GM12878 (cell line): ENCODE results near the gene ARAP1. TPM values are rescaled to one million over a fixed set of nuclear protein-coding genes. Genes with fewer than 3 reads are reported as not detected.

ENCODE experiments used
- ATAC-seq: fragments of 200-7000 bp; cut with Tn5 transposase; 3 replicates; pipeline ENCODE4 v1.9.1; 2020; ENCODE audit warnings: mild to moderate bottlenecking, moderate library complexity
- BruUV-seq: library from RNA; stranded (reverse); fragments of 400-500 nt; replicated peaks from 2 replicates; lab custom pipeline; 2021; lab: Mats Ljungman, UMichigan
- CTCF ChIA-PET: fragments of 300-600 bp; sonication (Branson Sonifier 250); formaldehyde crosslinking; extraction: SDS; loops from one replicate; lab custom pipeline; 2021; ENCODE audit warnings: inconsistent platforms; lab: Yijun Ruan, JAX
- POLR2A ChIA-PET: fragments of 350-600 bp; formaldehyde crosslinking; extraction: SDS; loops from one replicate; lab custom pipeline; 2021; ENCODE audit warnings: inconsistent platforms; lab: Charles Lee
- RAD21 ChIA-PET: fragments of 300-600 bp; sonication (Branson Sonifier 250); formaldehyde crosslinking; loops from one replicate; lab custom pipeline; 2023; ENCODE audit warnings: antibody characterized with exemption; ENCODE audit not compliant: unreplicated experiment; lab: Charles Lee
- SMC1A ChIA-PET: fragments of 300-600 bp; sonication (Branson Sonifier 250); formaldehyde crosslinking; loops from one replicate; lab custom pipeline; 2023; ENCODE audit not compliant: unreplicated experiment, uncharacterized antibody; lab: Charles Lee
- DNase-seq: peaks from one replicate; pipeline ENCODE4 v3.0.0-alpha.2; 2011; ENCODE audit warnings: low read depth, low spot score
- FAIRE-seq: peaks from 3 replicates; lab custom pipeline; 2011; peaks lifted over from hg19 to GRCh38; lab: Jason Lieb, UNC
- H2AFZ ChIP-seq: 2 replicates; pipeline ENCODE4 v1.6.0; 2011; ENCODE audit warnings: low read depth, low read length, control low read depth; ENCODE audit not compliant: control insufficient read depth
- H3K27ac ChIP-seq: 2 replicates; pipeline ENCODE4 v1.5.1; 2011; ENCODE audit warnings: control low read depth; ENCODE audit not compliant: control insufficient read depth, insufficient read depth
- H3K27me3 ChIP-seq, 2 experiments: replicated peaks in 1 of 2; 2 replicates each; pipeline versions ENCODE4 v1.6.0 to v1.6.1; 2011; ENCODE audit warnings: low read length in 1 of 2; ENCODE audit not compliant: control insufficient read depth in 2 of 2, insufficient read depth in 2 of 2
- H3K36me3 ChIP-seq, 2 experiments: 2 replicates each; pipeline ENCODE4 v1.5.1; 2011; ENCODE audit warnings: low read length in 1 of 2; ENCODE audit not compliant: control insufficient read depth in 2 of 2, insufficient read depth in 2 of 2
- H3K4me1 ChIP-seq: 2 replicates; pipeline ENCODE4 v1.6.1; 2011; ENCODE audit warnings: mild to moderate bottlenecking, low read length, moderate library complexity, mixed read lengths; ENCODE audit not compliant: control insufficient read depth, insufficient read depth
- H3K4me2 ChIP-seq: 2 replicates; pipeline ENCODE4 v1.6.0; 2011; ENCODE audit warnings: control low read depth; ENCODE audit not compliant: control insufficient read depth, insufficient read depth
- H3K4me3 ChIP-seq: fragments of 200-600 bp; sonication (generic); 2 replicates; pipeline ENCODE4 v1.5.1; 2016
- H3K79me2 ChIP-seq: 2 replicates; pipeline ENCODE4 v1.6.0; 2011; ENCODE audit warnings: low read length; ENCODE audit not compliant: control insufficient read depth, insufficient read depth
- H3K9ac ChIP-seq: 2 replicates; pipeline ENCODE4 v1.8.0; 2011; ENCODE audit warnings: low read length, control low read depth, mixed read lengths; ENCODE audit not compliant: control insufficient read depth, insufficient read depth
- H3K9me3 ChIP-seq: replicated peaks from 3 replicates; pipeline ENCODE4 v1.5.1; 2011; ENCODE audit warnings: mild to moderate bottlenecking, low read length; ENCODE audit not compliant: control insufficient read depth, insufficient read depth
- H4K20me1 ChIP-seq: 2 replicates; pipeline ENCODE4 v1.6.0; 2011; ENCODE audit not compliant: control insufficient read depth, insufficient read depth
- BACH1 ChIP-seq: fragments of 450-650 bp; IDR thresholded peaks from 2 replicates; pipeline ENCODE4 v1.6.1; 2017; ENCODE audit warnings: mild to moderate bottlenecking, borderline replicate concordance
- CBFB ChIP-seq: IDR thresholded peaks from 2 replicates; pipeline ENCODE4 v1.6.1; 2016; ENCODE audit warnings: antibody characterized with exemption, low read depth
- CREM ChIP-seq: IDR thresholded peaks from 2 replicates; pipeline ENCODE4 v1.6.1; 2014; ENCODE audit warnings: antibody characterized with exemption, low read depth
- ETV6 ChIP-seq, 2 experiments: fragments of 450-650 bp in 1 of 2; IDR thresholded peaks in 1 of 2; conservative IDR thresholded peaks in 1 of 2; 2 replicates each; pipeline ENCODE4 v1.6.1; 2014; ENCODE audit warnings: antibody characterized with exemption in 1 of 2, borderline replicate concordance in 1 of 2, low read depth in 1 of 2, mild to moderate bottlenecking in 1 of 2, moderate library complexity in 1 of 2
- HDAC6 ChIP-seq: fragments of 200-600 bp; sonication (generic); IDR thresholded peaks from one replicate; pipeline ENCODE4 v1.8.0; 2017; ENCODE audit warnings: antibody characterized with exemption; ENCODE audit not compliant: unreplicated experiment
- KDM1A ChIP-seq: fragments of 200-600 bp; sonication (generic); IDR thresholded peaks from 2 replicates; pipeline ENCODE4 v1.6.1; 2016; ENCODE audit warnings: borderline replicate concordance
- NFXL1 ChIP-seq: fragments of 450-650 bp; IDR thresholded peaks from 2 replicates; pipeline ENCODE4 v1.6.1; 2017; ENCODE audit warnings: antibody characterized with exemption, mild to moderate bottlenecking, borderline replicate concordance
- POLR2AphosphoS5 ChIP-seq: IDR thresholded peaks from 2 replicates; pipeline ENCODE4 v1.6.1; 2011; ENCODE audit warnings: mild to moderate bottlenecking, low read length, inconsistent platforms
- PRDM15 ChIP-seq: fragments of 450-650 bp; formaldehyde crosslinking; IDR thresholded peaks from 2 replicates; pipeline ENCODE4 v1.4.0; 2020; ENCODE audit warnings: mild to moderate bottlenecking, moderate library complexity
- SUPT20H ChIP-seq: IDR thresholded peaks from 2 replicates; pipeline ENCODE4 v1.6.1; 2011; ENCODE audit warnings: low read depth, mild to moderate bottlenecking, low read length, moderate library complexity, borderline replicate concordance; ENCODE audit not compliant: control insufficient read depth
- TAF1 ChIP-seq: IDR thresholded peaks from 2 replicates; pipeline ENCODE4 v1.6.1; 2011; ENCODE audit warnings: mild to moderate bottlenecking, low read depth, low read length, borderline replicate concordance
- ZZZ3 ChIP-seq: IDR thresholded peaks from 2 replicates; pipeline ENCODE4 v1.6.1; 2011; ENCODE audit warnings: low read depth; ENCODE audit not compliant: control insufficient read depth, insufficient read length
- WGBS: methylation state at CpG from one replicate; pipeline ENCODE4 v1.1.6; 2016; ENCODE audit warnings: low lambda C conversion rate; ENCODE audit not compliant: insufficient replicate concordance, insufficient coverage; ENCODE audit errors: missing lambda C conversion rate; 5-methylcytosine and 5-hydroxymethylcytosine counted together
- in situ Hi-C: fragments of 300-500 bp; cut with MboI; formaldehyde crosslinking; loops from 9 replicates; pipeline ENCODE4 v1.14.3; 2018; ENCODE audit warnings: mixed read lengths
- intact Hi-C: fragments of 100-400 bp; cut with micrococcal nuclease; formaldehyde crosslinking; loops from one replicate; pipeline ENCODE4 v1.14.2; 2022; ENCODE audit not compliant: unreplicated experiment
- polyA plus RNA-seq, 11 experiments: library from polyadenylated mRNA; depleted of rRNA in 4 of 11; unstranded in 6 of 11; stranded (reverse) in 5 of 11; fragments of >200 nt; fragmentation: Nextera tagmentation in 4 of 11; fragmentation: Illumina TruSeq in 1 of 11; extraction: Ambion mirVana in 4 of 11; extraction: Trizol in 1 of 11; gene quantifications; 1 replicate in 1 of 11; 2 replicates in 10 of 11; pipeline versions ENCODE4 v1.2.1 to v1.2.3, GENCODE V29; 2011 to 2016; ENCODE audit warnings: inconsistent platforms in 2 of 11, missing spikeins in 2 of 11, low read depth in 1 of 11
- total RNA-seq, 4 experiments: library from RNA; depleted of rRNA in 3 of 4; stranded (reverse); fragments of >200 nt in 3 of 4; fragmentation: Illumina TruSeq in 1 of 4; extraction: Trizol in 1 of 4; gene quantifications; 2 replicates each; pipeline versions ENCODE4 v1.2.1 to v1.2.3, GENCODE V29; 2013 to 2021
- TF ChIP-seq, protein P1 (sequence below): IDR thresholded peaks from 2 replicates; pipeline ENCODE4 v1.6.1; 2012; ENCODE audit warnings: low read depth, low read length, improper control_type of control experiment

ARAP1 gene
- total and polyA plus RNA-seq, 10 of the 15 experiments (the other 5 are each of a cell fraction or from before 2014, with no cell fraction given): 0.55 to 102 (median 51.0) TPM

DNA sequence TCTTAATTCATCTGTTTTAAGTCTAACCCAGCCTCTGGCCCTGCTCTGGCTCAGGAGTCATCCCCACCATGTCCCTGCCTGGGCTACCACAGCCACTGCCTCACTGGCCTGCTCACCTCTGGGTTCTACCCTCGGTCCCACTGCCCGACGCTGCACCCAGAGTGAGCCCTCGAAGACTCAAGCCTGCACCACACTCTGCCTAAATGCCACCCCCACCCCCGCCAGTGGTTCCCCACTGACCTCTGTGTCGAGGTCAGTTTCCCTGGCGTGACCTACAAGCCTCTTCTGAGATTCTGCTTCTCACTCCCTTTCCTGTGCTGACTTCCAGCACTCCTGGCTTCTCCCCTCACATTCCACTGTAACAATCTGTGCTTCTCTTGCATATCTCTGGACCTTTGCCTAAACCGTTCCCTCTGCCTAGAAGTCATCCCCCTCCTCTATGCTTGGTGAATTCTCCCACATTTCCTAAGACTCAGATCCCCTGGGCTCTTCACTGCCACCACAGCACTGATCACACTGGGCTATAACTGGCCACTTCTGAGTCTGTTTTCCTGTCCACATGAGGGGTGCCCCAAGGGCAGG lies 65.5 kb downstream of the ARAP1 start:
- ChIA-PET RAD21 (interaction anchor here (1.1 kb wide), 1 partner anchor 107 kb away, joined by 3 read pairs; the partner anchor contains the start of gene STARD10), POLR2A (no interaction called here), CTCF (interaction anchor here (0.8 to 7.1 kb wide), 2 partner anchors 97 to 325 kb away, joined by 4 to 130 read pairs; no protein-coding TSS in a partner anchor), SMC1A (interaction anchor here (1.4 kb wide), 1 partner anchor 18 kb away, joined by 3 read pairs; no protein-coding TSS in a partner anchor)
- intact Hi-C loops: no loop called here
- in situ Hi-C loops: no loop called here
- no peak overlapping the region for H3K4me2 ChIP-seq
- no TSS peak for BruUV-seq
- no peaks in the 10 kb centered on the region for H4K20me1 ChIP-seq
- H3K27ac ChIP-seq: no peak overlapping the region
- no peak overlapping the region for H3K9ac ChIP-seq
- no peaks in the 10 kb centered on the region for H3K27me3 ChIP-seq
- H3K4me3 ChIP-seq: no peak overlapping the region
- FAIRE-seq: no peak
- H2AFZ ChIP-seq: no peak overlapping the region
- H3K4me1 ChIP-seq: no peaks in the 10 kb centered on the region
- no peaks in the 10 kb centered on the region for H3K79me2 ChIP-seq
- no peak for TF ChIP-seq TAF1
- no peak for TF ChIP-seq NFXL1
- TF ChIP-seq SUPT20H: no peak
- TF ChIP-seq, protein P1, sequence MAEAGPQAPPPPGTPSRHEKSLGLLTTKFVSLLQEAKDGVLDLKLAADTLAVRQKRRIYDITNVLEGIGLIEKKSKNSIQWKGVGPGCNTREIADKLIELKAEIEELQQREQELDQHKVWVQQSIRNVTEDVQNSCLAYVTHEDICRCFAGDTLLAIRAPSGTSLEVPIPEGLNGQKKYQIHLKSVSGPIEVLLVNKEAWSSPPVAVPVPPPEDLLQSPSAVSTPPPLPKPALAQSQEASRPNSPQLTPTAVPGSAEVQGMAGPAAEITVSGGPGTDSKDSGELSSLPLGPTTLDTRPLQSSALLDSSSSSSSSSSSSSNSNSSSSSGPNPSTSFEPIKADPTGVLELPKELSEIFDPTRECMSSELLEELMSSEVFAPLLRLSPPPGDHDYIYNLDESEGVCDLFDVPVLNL: no peak
- TF ChIP-seq CBFB: no peak
- no peak for TF ChIP-seq POLR2AphosphoS5
- no peak for TF ChIP-seq HDAC6
- TF ChIP-seq ETV6 (conservative IDR thresholded peaks at IDR 0.05 in 1 of 2, IDR thresholded peaks at IDR 0.05 in 1 of 2; ENCODE audit: borderline replicate concordance in 1 of 2, low read depth in 1 of 2): no peak
- no peak for TF ChIP-seq BACH1
- no peak for TF ChIP-seq CREM
- TF ChIP-seq PRDM15 (CRISPR knock-in tag): no peak
- no peak for TF ChIP-seq ZZZ3
- no peak for TF ChIP-seq KDM1A
- ATAC-seq: no peak
- H3K36me3 ChIP-seq: peaks cover 30 to 32% of the 10 kb centered on the region in 2 experiments
- 66% methylated on average over 8 of the region's 8 CpGs for WGBS
- no peaks in the 10 kb centered on the region for H3K9me3 ChIP-seq
- DNase-seq: no peak
